Measurements from ENCODE around the gene PITPNB.

PITPNB gene

GRCh38 chr22:27809700-27810608 is 109.1 kb downstream of the PITPNB start:
- Histone ChIP-seq H3F3A (ENCODE audit: insufficient read depth, low read length) (no peaks in the 10 kb centered on the region), H4K20me1 (ENCODE audit: insufficient read depth, low read length) (no peaks in the 10 kb centered on the region), H2AFZ (ENCODE audit: low read length) (no peak overlapping the region), H3K4me2 (ENCODE audit: low read depth, low read length) (no peak overlapping the region), H3K79me2 (ENCODE audit: low read length) (no peaks in the 10 kb centered on the region), H3K9me3 (replicated peaks; ENCODE audit: insufficient read depth, low read length) (no peaks in the 10 kb centered on the region), H3K9me2 (replicated peaks; ENCODE audit: insufficient read depth, low read length) (no peaks in the 10 kb centered on the region), H3K9ac (ENCODE audit: low read length) (no peak overlapping the region), H3K4me3 (ENCODE audit: low read length) (no peak overlapping the region), H3K27me3 (replicated peaks; ENCODE audit: insufficient read depth, low read length) (no peaks in the 10 kb centered on the region), H3K36me3 (replicated peaks; ENCODE audit: insufficient read depth, low read length) (no peaks in the 10 kb centered on the region), H3K27ac (ENCODE audit: low read length) (no peak overlapping the region), H3K4me1 (ENCODE audit: low read length) (no peaks in the 10 kb centered on the region)
- TF ChIP-seq EZH2 (optimal IDR thresholded peaks at IDR 0.05; ENCODE audit: low read depth, low read length) = no peak
- TF ChIP-seq CTCF (IDR thresholded peaks at IDR 0.05; ENCODE audit: low read length) = no peak
- no peak for TF ChIP-seq EZH2phosphoT487 (IDR thresholded peaks at IDR 0.05; ENCODE audit: low read length)
- DNase-seq = no peak

- Histone ChIP-seq H3K4me3 (ENCODE audit: low read length) (no peak overlapping the region), H3K9ac (ENCODE audit: low read length) (no peak overlapping the region), H3K4me1 (ENCODE audit: low read length) (no peaks in the 10 kb centered on the region), H2AFZ (ENCODE audit: low read length) (no peak overlapping the region), H3K27ac (ENCODE audit: low read length) (no peak overlapping the region), H3K9me2 (replicated peaks; ENCODE audit: insufficient read depth, low read length) (no peaks in the 10 kb centered on the region), H3K36me3 (replicated peaks; ENCODE audit: insufficient read depth, low read length) (no peaks in the 10 kb centered on the region), H3K27me3 (replicated peaks; ENCODE audit: insufficient read depth, low read length) (no peaks in the 10 kb centered on the region), H3F3A (ENCODE audit: insufficient read depth, low read length) (no peaks in the 10 kb centered on the region), H3K79me2 (ENCODE audit: low read length) (no peaks in the 10 kb centered on the region), H3K9me3 (replicated peaks; ENCODE audit: insufficient read depth, low read length) (no peaks in the 10 kb centered on the region), H3K4me2 (ENCODE audit: low read depth, low read length) (no peak overlapping the region), H4K20me1 (ENCODE audit: insufficient read depth, low read length) (no peaks in the 10 kb centered on the region)
- TF ChIP-seq CTCF (IDR thresholded peaks at IDR 0.05; ENCODE audit: low read length) (no peak), EZH2phosphoT487 (IDR thresholded peaks at IDR 0.05; ENCODE audit: low read length) (no peak), EZH2 (optimal IDR thresholded peaks at IDR 0.05; ENCODE audit: low read depth, low read length) (no peak)
- no peak for DNase-seq
These were observed 109.8 kb downstream of the PITPNB start for GRCh38 chr22:27809226-27809603.

GRCh38 chr22:27808451-27809225 is 110.4 kb downstream of the PITPNB start:
- DNase-seq = no peak
- Histone ChIP-seq H3F3A (ENCODE audit: insufficient read depth, low read length) (no peaks in the 10 kb centered on the region), H3K79me2 (ENCODE audit: low read length) (no peaks in the 10 kb centered on the region), H3K36me3 (replicated peaks; ENCODE audit: insufficient read depth, low read length) (no peaks in the 10 kb centered on the region), H3K4me3 (ENCODE audit: low read length) (no peak overlapping the region), H3K4me1 (ENCODE audit: low read length) (no peaks in the 10 kb centered on the region), H4K20me1 (ENCODE audit: insufficient read depth, low read length) (no peaks in the 10 kb centered on the region), H2AFZ (ENCODE audit: low read length) (no peak overlapping the region), H3K4me2 (ENCODE audit: low read depth, low read length) (no peak overlapping the region), H3K27ac (ENCODE audit: low read length) (no peak overlapping the region), H3K9ac (ENCODE audit: low read length) (no peak overlapping the region), H3K9me3 (replicated peaks; ENCODE audit: insufficient read depth, low read length) (no peaks in the 10 kb centered on the region), H3K9me2 (replicated peaks; ENCODE audit: insufficient read depth, low read length) (no peaks in the 10 kb centered on the region), H3K27me3 (replicated peaks; ENCODE audit: insufficient read depth, low read length) (no peaks in the 10 kb centered on the region)
- TF ChIP-seq EZH2 (optimal IDR thresholded peaks at IDR 0.05; ENCODE audit: low read depth, low read length) (no peak), CTCF (IDR thresholded peaks at IDR 0.05; ENCODE audit: low read length) (no peak), EZH2phosphoT487 (IDR thresholded peaks at IDR 0.05; ENCODE audit: low read length) (no peak)

Data from MM.1S (cell line).